H9 (cell line): ENCODE results near the gene HOXA4. TPM values are rescaled to one million over a fixed set of nuclear protein-coding genes. Genes with fewer than 3 reads are reported as not detected.

Source experiments
- DNase-seq: peaks from one replicate; pipeline ENCODE4 v3.0.0-alpha.2; 2017
- H2AFZ ChIP-seq: one replicate; pipeline ENCODE4 v1.6.1; 2013; ENCODE audit warnings: mild to moderate bottlenecking, low read length, control low read depth, moderate library complexity
- H2AK5ac ChIP-seq: 2 replicates; pipeline ENCODE4 v1.6.1; 2013; ENCODE audit warnings: low read length, control low read depth, mixed read lengths; ENCODE audit not compliant: insufficient read length
- H2BK120ac ChIP-seq: one replicate; pipeline ENCODE4 v1.6.1; 2013; ENCODE audit warnings: low read depth, mild to moderate bottlenecking, low read length, control low read depth, inconsistent platforms; ENCODE audit not compliant: poor library complexity, severe bottlenecking
- H2BK12ac ChIP-seq: 2 replicates; pipeline ENCODE4 v1.6.1; 2013; ENCODE audit warnings: low read length, control low read depth, mixed read lengths, low read depth; ENCODE audit not compliant: insufficient read length
- H2BK15ac ChIP-seq: 2 replicates; pipeline ENCODE4 v1.6.1; 2013; ENCODE audit warnings: low read depth, low read length, control low read depth
- H2BK20ac ChIP-seq: one replicate; pipeline ENCODE4 v1.6.1; 2013; ENCODE audit warnings: low read depth, mild to moderate bottlenecking, low read length, control low read depth, inconsistent platforms; ENCODE audit not compliant: poor library complexity, severe bottlenecking
- H2BK5ac ChIP-seq: 2 replicates; pipeline ENCODE4 v1.6.1; 2013; ENCODE audit warnings: low read length, control low read depth, mixed read lengths; ENCODE audit not compliant: insufficient read length
- H3K14ac ChIP-seq: 2 replicates; pipeline ENCODE4 v1.6.1; 2013; ENCODE audit warnings: low read length, control low read depth; ENCODE audit not compliant: insufficient read depth
- H3K18ac ChIP-seq: 2 replicates; pipeline ENCODE4 v1.6.1; 2013; ENCODE audit warnings: low read depth, mild to moderate bottlenecking, mixed read lengths, low read length, control low read depth; ENCODE audit not compliant: insufficient read length
- H3K23ac ChIP-seq: 2 replicates; pipeline ENCODE4 v1.6.1; 2013; ENCODE audit warnings: low read length, control low read depth, mixed read lengths, low read depth; ENCODE audit not compliant: insufficient read length
- H3K23me2 ChIP-seq: 2 replicates; pipeline ENCODE4 v1.6.1; 2013; ENCODE audit warnings: low read depth, mild to moderate bottlenecking, mixed read lengths, low read length, control low read depth; ENCODE audit not compliant: insufficient read length, poor library complexity, severe bottlenecking
- H3K27ac ChIP-seq: 2 replicates; pipeline ENCODE4 v1.5.1; 2013; ENCODE audit warnings: low read length, control low read depth, mixed read lengths, low read depth; ENCODE audit not compliant: insufficient read length
- H3K27me3 ChIP-seq: 2 replicates; pipeline ENCODE4 v1.6.1; 2013; ENCODE audit warnings: low read length, control low read depth, inconsistent platforms; ENCODE audit not compliant: insufficient read depth
- H3K4ac ChIP-seq: 2 replicates; pipeline ENCODE4 v1.6.1; 2013; ENCODE audit warnings: low read depth, mild to moderate bottlenecking, control low read depth, inconsistent platforms, low read length, moderate library complexity
- H3K4me1 ChIP-seq: 2 replicates; pipeline ENCODE4 v1.6.1; 2013; ENCODE audit warnings: low read length, control low read depth, inconsistent platforms; ENCODE audit not compliant: insufficient read depth
- H3K4me2 ChIP-seq: 2 replicates; pipeline ENCODE4 v1.6.1; 2013; ENCODE audit warnings: low read length, control low read depth, mixed read lengths; ENCODE audit not compliant: insufficient read length, insufficient read depth
- H3K56ac ChIP-seq: 2 replicates; pipeline ENCODE4 v1.6.1; 2013; ENCODE audit warnings: low read depth, mild to moderate bottlenecking, mixed read lengths, low read length, control low read depth; ENCODE audit not compliant: insufficient read length
- H3K79me1 ChIP-seq: 2 replicates; pipeline ENCODE4 v1.6.1; 2013; ENCODE audit warnings: low read depth, mild to moderate bottlenecking, moderate library complexity, low read length, control low read depth, inconsistent platforms; ENCODE audit not compliant: insufficient read depth, poor library complexity, severe bottlenecking
- H3K79me2 ChIP-seq: 2 replicates; pipeline ENCODE4 v1.6.1; 2013; ENCODE audit warnings: low read length, control low read depth, inconsistent platforms; ENCODE audit not compliant: insufficient read depth
- H3K9ac ChIP-seq: 2 replicates; pipeline ENCODE4 v1.6.1; 2013; ENCODE audit warnings: low read length, control low read depth, mixed read lengths; ENCODE audit not compliant: insufficient read length; ENCODE audit errors: extremely low read depth
- H3K9me3 ChIP-seq: one replicate; pipeline ENCODE4 v1.6.1; 2013; ENCODE audit warnings: low read depth, low read length, inconsistent platforms; ENCODE audit not compliant: control insufficient read depth
- H3T11ph ChIP-seq: one replicate; pipeline ENCODE4 v1.6.1; 2013; ENCODE audit warnings: mild to moderate bottlenecking, low read length, control low read depth, inconsistent platforms
- H4K20me1 ChIP-seq: one replicate; pipeline ENCODE4 v1.6.1; 2013; ENCODE audit not compliant: control insufficient read depth, insufficient read length, insufficient read depth
- H4K5ac ChIP-seq: 2 replicates; pipeline ENCODE4 v1.6.1; 2013; ENCODE audit warnings: low read depth, mild to moderate bottlenecking, mixed read lengths, low read length, control low read depth; ENCODE audit not compliant: insufficient read length
- H4K8ac ChIP-seq: replicated peaks from 2 replicates; pipeline ENCODE4 v1.6.1; 2013; ENCODE audit warnings: low read length, control low read depth, mixed read lengths, low read depth; ENCODE audit not compliant: insufficient read length
- H4K91ac ChIP-seq: 2 replicates; pipeline ENCODE4 v1.6.1; 2013; ENCODE audit warnings: low read depth, mild to moderate bottlenecking, moderate library complexity, mixed read lengths, low read length, control low read depth; ENCODE audit not compliant: insufficient read length
- H3K27ac Mint-ChIP-seq, 3 experiments: 2 replicates in 2 of 3; 3 replicates in 1 of 3; pipeline ENCODE4 v1.8.0; 2020 to 2021; ENCODE audit warnings: mixed read lengths in 3 of 3, mild to moderate bottlenecking in 1 of 3, moderate library complexity in 1 of 3
- H3K27me3 Mint-ChIP-seq: 2 replicates; pipeline ENCODE4 v1.8.0; 2021; ENCODE audit warnings: low read depth, mild to moderate bottlenecking, moderate library complexity, mixed read lengths
- H3K36me3 Mint-ChIP-seq, 3 experiments: 2 replicates in 2 of 3; 3 replicates in 1 of 3; pipeline ENCODE4 v1.8.0; 2020 to 2021; ENCODE audit warnings: low read depth in 3 of 3, mixed read lengths in 3 of 3; ENCODE audit not compliant: insufficient read depth in 1 of 3
- H3K4me1 Mint-ChIP-seq, 2 experiments: 2 replicates each; pipeline ENCODE4 v1.8.0; 2020; ENCODE audit warnings: mixed read lengths in 2 of 2
- H3K4me3 Mint-ChIP-seq, 2 experiments: 2 replicates in 1 of 2; 3 replicates in 1 of 2; pipeline ENCODE4 v1.8.0; 2020 to 2021; ENCODE audit warnings: mild to moderate bottlenecking in 2 of 2, mixed read lengths in 2 of 2, moderate library complexity in 1 of 2
- H3K9me3 Mint-ChIP-seq, 2 experiments: 2 replicates in 1 of 2; 3 replicates in 1 of 2; pipeline ENCODE4 v1.8.0; 2020; ENCODE audit warnings: mild to moderate bottlenecking in 2 of 2, mixed read lengths in 2 of 2, moderate library complexity in 1 of 2
- CTCF ChIP-seq: fragments of 200-600 bp; sonication (generic); conservative IDR thresholded peaks from 3 replicates; pipeline ENCODE4 v1.8.0; 2021; ENCODE audit warnings: antibody characterized with exemption, mild to moderate bottlenecking
- WGBS: extraction: QIAGEN DNeasy Blood & Tissue Kit; methylation state at CpG from one replicate; pipeline ENCODE4 v1.1.7; 2013; ENCODE audit warnings: missing lambda C conversion rate, low lambda C conversion rate, mixed read lengths; ENCODE audit not compliant: insufficient read length; ENCODE audit errors: extremely low coverage; 5-methylcytosine and 5-hydroxymethylcytosine counted together
- total RNA-seq: library from RNA; stranded (reverse); gene quantifications from 2 replicates; pipeline ENCODE4 v1.2.1, GENCODE V29; 2021

The HOXA4 gene
- total RNA-seq, 1 experiment from 2014 or later = not detected

GRCh38 chr7:27124902-27125689 is 5.5 kb downstream of the HOXA4 start:
- no peak overlapping the region for H3K27ac ChIP-seq
- H3K4me1 ChIP-seq = no peaks in the 10 kb centered on the region
- H3K27me3 Mint-ChIP-seq = peaks cover 99% of the 10 kb centered on the region

More at GRCh38 chr7:27124902-27125689, 5.5 kb downstream of the HOXA4 start:
- DNase-seq = no peak
- H3K79me2 ChIP-seq = no peaks in the 10 kb centered on the region
- no peaks in the 10 kb centered on the region for H3K9me3 ChIP-seq
- Mint-ChIP-seq H3K4me3 (no peak overlapping the region; a peak in 1 of 5 replicates), H3K9me3 (peaks cover 8 to 9% of the 10 kb centered on the region in 2 experiments; a peak in 4 of 5 replicates), H3K27ac (no peak overlapping the region), H3K4me1 (peaks cover 0 to 10% of the 10 kb centered on the region in 2 experiments; a peak in 1 of 4 replicates), H3K36me3 (no peaks in the 10 kb centered on the region; a peak in 1 of 7 replicates)
- H2AFZ ChIP-seq = no peak overlapping the region
- H2BK12ac ChIP-seq = no peak overlapping the region
- no peak overlapping the region for H4K91ac ChIP-seq
- H3T11ph ChIP-seq = no peak overlapping the region
- no peak overlapping the region for H2BK15ac ChIP-seq
- no peak overlapping the region for H3K56ac ChIP-seq
- H4K5ac ChIP-seq = no peak overlapping the region
- no peak overlapping the region for H3K18ac ChIP-seq
- H3K27me3 ChIP-seq = peaks cover 99% of the 10 kb centered on the region
- peaks cover 2% of the 10 kb centered on the region for H4K20me1 ChIP-seq
- H3K79me1 ChIP-seq = no peaks in the 10 kb centered on the region
- H3K14ac ChIP-seq = no peak overlapping the region
- no peak for TF ChIP-seq CTCF
- no peak overlapping the region for H2BK120ac ChIP-seq
- no peaks in the 10 kb centered on the region for H3K23me2 ChIP-seq
- H2BK5ac ChIP-seq = no peak overlapping the region
- no peak overlapping the region for H3K23ac ChIP-seq
- no peak overlapping the region for H3K9ac ChIP-seq
- no peak overlapping the region for H3K4me2 ChIP-seq
- H2AK5ac ChIP-seq = no peak overlapping the region
- no peak overlapping the region for H3K4ac ChIP-seq
- WGBS = no CpG with 5 or more reads among the region's 8 CpGs
- no peak overlapping the region for H2BK20ac ChIP-seq
- H4K8ac ChIP-seq = no peak overlapping the region
